Fibroblast of lung (primary cell): ENCODE measurements around the gene ZFYVE27.

Source experiments
- EZH2 ChIP-seq: IDR thresholded peaks from 2 replicates; pipeline ENCODE4 v1.5.1; 2012; ENCODE audit warnings: low read length, control low read depth, mild to moderate bottlenecking; ENCODE audit errors: missing control alignments
- TF ChIP-seq, protein P1 (sequence below), 2 donors: IDR thresholded peaks in 1 of 2; conservative IDR thresholded peaks in 1 of 2; 1 replicate in 1 of 2; 2 replicates in 1 of 2; pipeline ENCODE4 v1.5.1; 2011 to 2012; ENCODE audit warnings: low read length in 2 of 2, control low read depth in 1 of 2, inconsistent platforms in 1 of 2, low read depth in 1 of 2, mild to moderate bottlenecking in 1 of 2

DNA sequence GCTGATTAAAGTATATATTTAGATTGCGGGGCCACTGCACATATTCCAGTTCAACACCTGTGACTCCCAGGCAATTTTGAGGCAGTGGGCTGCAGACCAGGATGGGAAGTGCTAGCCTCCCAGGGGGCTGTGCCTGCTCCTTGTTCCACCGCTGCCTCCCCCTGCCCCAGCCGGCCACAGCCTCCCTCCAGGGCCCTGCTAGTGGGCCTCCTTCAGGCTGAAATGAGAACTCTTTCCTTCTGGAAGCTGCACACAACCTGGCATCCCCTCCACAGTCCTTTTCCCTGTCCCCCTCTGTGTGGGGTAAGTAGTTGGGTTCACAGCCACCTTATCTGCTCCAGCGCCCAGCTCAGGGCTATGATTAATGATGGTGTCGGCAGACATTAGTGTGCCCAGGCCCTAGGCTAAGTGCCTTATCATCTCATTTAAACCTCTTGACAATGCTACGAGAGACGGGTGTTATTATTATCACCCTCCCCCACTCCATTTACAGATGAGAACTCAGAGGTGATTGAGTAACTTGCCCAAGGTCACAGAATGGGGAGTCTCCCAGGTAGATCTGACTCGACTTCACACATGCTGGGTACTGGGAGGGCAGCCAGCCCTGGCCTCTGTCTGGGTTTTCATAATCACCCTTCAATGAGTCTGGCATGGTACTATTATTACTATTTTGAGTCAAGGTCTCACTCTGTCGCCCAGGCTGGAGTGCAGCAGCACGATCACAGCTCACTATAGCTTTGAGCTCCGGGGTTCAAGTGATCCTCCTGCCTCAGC is 45.7 kb downstream of the ZFYVE27 start:
- TF ChIP-seq, protein P1, sequence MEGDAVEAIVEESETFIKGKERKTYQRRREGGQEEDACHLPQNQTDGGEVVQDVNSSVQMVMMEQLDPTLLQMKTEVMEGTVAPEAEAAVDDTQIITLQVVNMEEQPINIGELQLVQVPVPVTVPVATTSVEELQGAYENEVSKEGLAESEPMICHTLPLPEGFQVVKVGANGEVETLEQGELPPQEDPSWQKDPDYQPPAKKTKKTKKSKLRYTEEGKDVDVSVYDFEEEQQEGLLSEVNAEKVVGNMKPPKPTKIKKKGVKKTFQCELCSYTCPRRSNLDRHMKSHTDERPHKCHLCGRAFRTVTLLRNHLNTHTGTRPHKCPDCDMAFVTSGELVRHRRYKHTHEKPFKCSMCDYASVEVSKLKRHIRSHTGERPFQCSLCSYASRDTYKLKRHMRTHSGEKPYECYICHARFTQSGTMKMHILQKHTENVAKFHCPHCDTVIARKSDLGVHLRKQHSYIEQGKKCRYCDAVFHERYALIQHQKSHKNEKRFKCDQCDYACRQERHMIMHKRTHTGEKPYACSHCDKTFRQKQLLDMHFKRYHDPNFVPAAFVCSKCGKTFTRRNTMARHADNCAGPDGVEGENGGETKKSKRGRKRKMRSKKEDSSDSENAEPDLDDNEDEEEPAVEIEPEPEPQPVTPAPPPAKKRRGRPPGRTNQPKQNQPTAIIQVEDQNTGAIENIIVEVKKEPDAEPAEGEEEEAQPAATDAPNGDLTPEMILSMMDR (conservative IDR thresholded peaks at IDR 0.05 in 1 of 2, IDR thresholded peaks at IDR 0.05 in 1 of 2; ENCODE audit: low read depth in 1 of 2, low read length in 2 of 2), result no peak
- TF ChIP-seq EZH2, result no peak
